Measurements from ENCODE around the gene GALNT18.

GALNT18 gene

GRCh38 chr11:11313426-11313825, 308.4 kb downstream of the GALNT18 start:
- no peak for DNase-seq (ENCODE audit: low read depth in 2 of 2)

DNA sequence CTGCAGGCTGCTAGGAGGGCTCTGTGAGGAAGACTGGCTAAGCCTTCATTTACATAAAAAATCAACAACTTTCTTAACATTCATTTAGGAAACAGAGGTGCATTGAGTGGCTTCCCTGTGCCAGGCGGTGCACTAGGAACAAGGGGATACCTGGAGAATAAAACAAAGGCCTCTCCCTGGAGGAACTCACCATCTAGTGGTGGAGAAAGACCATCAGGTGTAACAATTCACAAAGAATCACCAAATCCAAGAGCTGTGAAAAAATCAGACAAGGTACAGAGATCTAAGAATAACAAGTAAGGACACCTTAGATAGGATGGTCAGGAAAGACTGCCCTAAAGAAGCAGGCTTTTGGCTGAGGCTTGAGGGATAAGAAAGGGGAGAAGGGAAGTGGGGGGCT, 309.1 kb downstream of the GALNT18 start:
- DNase-seq (ENCODE audit: low read depth in 2 of 2): no peak

- DNase-seq (ENCODE audit: low read depth in 2 of 2): no peak
Observed at GRCh38 chr11:11311169-11311568, 310.6 kb downstream of the GALNT18 start.

GRCh38 chr11:11309906-11310305, 311.9 kb downstream of the GALNT18 start:
- DNase-seq (ENCODE audit: low read depth in 2 of 2): no peak

- DNase-seq (ENCODE audit: low read depth in 2 of 2): no peak
Observed at GRCh38 chr11:11308249-11308648, 313.6 kb downstream of the GALNT18 start.

DNA sequence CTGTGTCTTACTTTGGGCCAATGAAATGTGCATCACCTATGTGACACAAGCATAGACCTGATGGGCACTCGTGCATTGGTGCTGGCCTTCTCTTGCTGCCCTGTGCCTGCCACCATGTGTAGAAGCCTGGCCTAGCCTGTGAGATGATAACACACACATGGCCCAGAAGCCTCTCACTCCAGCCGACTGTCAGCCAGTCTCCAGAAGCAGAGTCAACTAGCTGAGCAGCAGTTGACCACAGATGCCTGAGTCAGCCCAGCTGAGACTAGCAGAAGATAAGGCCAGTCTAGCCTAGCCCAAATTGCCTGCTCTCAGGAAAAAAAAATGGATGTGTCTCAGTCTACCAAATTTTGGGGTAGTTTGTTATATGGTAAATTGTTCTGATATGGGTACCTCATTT, 314.9 kb downstream of the GALNT18 start:
- no peak for DNase-seq (ENCODE audit: low read depth in 2 of 2)

DNA sequence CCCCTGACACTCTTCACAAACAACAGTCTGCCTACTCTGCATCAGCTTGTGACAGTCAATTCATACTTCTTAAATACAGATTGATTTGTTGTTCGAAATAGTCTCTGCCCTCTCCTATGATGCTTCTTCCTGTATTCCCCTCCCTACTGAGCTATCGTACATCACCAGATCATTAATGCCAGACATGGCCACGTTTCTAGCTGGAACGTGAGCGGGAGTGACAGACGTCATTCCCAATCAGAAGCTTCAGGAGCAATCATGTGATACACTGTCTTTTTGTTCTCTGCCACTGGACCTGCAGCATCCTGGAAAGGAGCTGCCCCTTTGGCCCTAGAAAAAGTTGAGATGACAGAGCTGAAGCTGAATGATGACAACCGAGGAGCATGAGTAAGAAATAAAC, 317.3 kb downstream of the GALNT18 start:
- no peak for DNase-seq (ENCODE audit: low read depth in 2 of 2)

- DNase-seq (ENCODE audit: low read depth in 2 of 2): no peak
Observed at GRCh38 chr11:11302565-11302964, 319.2 kb downstream of the GALNT18 start.

- DNase-seq (ENCODE audit: low read depth in 2 of 2): no peak
Observed at GRCh38 chr11:11301212-11301611, 320.6 kb downstream of the GALNT18 start.

- DNase-seq (ENCODE audit: low read depth in 2 of 2): no peak
Observed at GRCh38 chr11:11297578-11297977, 324.2 kb downstream of the GALNT18 start.

- DNase-seq (ENCODE audit: low read depth in 2 of 2): no peak
Observed at GRCh38 chr11:11296434-11296833, 325.4 kb downstream of the GALNT18 start.

DNA sequence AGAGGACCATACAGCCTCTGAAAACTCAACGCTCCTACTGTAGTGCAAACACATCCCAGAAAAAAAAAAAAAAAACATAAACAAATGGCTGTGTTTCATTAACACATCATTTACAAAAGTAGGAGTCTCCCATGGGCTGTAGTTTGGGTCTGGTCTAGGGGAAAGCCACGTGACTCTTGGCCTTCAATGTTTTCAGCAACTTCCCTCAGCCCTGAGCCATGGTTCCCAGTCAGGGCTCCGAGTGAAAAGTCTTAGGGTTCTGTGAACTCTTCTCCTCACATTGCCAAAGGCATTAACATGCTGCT, 327.3 kb downstream of the GALNT18 start:
- no peak for DNase-seq (ENCODE audit: low read depth in 2 of 2)

DNA sequence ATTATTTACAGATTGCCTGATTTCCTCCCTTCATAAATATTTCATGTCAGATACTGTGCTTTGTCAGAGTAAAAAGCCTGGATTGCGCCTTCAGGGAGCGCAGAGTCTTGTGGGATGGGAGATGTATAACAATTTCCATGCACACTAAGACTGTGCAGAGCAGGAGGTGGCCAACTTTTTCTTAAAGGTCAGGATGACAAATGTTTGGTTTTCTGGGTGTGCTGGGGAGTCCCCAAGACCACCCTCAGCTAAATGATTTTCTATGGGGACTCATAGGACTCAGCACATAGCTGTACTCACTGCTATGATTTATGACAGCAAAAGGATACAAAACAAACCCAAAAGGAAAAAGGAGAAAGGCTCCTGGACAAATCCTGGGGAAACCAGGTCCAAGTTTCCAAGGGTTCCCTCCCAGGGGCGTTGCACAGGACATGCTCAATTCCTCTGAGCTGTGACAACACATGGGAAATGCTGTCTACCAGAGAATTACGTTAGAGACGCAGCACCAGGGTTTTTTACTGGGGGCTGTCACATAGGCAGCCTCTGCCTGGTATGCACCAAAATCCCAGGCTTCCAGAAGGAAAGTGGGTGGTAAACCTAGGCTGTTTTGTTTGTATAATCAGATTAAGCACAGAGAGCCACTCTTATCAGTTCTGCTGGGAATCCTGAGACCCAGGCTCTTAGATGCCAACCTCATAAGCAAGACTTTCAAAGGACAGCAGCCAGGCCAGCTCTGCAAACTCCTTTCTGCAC, 327.8 kb downstream of the GALNT18 start:
- no peak for DNase-seq (ENCODE audit: low read depth in 2 of 2)

DNA sequence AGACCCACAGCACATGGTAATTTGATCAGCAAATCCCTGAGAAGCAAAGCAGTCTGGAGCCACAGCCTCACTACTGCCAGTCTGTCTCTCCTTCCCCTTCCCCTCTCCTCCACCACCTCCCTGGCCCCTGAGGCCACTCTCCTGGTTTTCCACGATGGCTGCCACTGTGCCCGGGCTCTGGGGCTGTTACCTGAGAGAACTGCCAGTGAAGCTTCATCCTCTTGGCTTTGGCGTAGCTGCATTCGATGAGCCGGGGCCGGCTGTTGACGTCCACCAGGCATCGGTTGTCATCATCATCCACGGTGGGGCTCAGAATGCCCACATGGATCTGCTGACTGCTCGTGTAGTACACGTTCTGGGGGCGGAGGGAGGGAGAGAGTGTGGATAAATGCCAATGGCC, 329.0 kb downstream of the GALNT18 start:
- DNase-seq (ENCODE audit: low read depth in 2 of 2): no peak

- DNase-seq (ENCODE audit: low read depth in 2 of 2): no peak
Observed at GRCh38 chr11:11291041-11292015, 330.5 kb downstream of the GALNT18 start.

DNA sequence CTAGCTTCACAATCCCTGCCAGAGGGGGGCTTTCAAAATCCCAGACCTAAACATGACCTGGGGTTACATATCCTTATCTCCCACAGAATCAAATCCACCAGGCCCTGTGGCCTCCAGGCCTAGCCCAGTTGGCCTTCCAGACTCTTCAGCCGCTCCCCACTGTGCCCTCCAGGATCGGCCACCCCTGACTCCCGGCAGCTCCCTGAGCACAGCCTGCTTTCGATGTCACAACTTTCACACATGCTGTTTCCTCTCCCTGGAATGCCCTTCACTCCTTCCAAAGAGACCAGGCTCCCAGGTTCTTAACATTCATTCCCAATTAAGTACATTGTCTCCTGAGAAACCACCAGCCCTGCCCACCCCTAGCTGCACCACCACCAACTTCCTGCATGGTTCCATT, 331.5 kb downstream of the GALNT18 start:
- no peak for DNase-seq (ENCODE audit: low read depth in 2 of 2)

- DNase-seq (ENCODE audit: low read depth in 2 of 2): no peak
Observed at GRCh38 chr11:11289669-11290068, 332.1 kb downstream of the GALNT18 start.

DNA sequence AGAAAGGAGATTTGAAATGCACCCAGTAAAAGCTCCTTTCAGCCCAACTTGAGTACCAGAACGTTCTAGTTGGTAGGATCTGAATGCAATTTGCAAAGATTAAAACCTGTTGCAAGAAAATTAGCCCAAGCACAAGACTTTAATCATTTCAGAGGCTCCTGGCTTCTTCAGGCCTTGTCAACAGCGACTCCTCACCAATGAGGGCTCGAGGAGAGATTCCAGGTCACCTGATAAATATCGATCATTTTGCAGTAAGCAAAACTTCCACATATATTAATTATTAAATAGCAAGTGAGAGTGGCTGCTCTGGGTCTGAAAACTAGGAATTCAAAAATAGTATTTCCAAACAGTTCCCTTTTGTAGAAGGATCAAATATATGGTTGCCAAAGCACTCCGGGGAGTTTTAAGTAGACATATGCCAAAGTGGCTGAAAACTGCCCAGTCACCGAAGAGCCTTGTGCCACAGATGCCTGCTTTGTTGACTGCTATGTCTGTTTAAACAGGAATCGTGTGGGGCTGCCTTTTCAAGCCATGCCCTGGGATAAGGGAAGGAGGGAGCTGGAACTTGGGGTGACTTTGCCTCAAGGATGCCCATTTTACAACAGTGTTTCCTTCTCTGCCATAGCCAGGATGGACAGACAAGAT, 332.7 kb downstream of the GALNT18 start:
- no peak for DNase-seq (ENCODE audit: low read depth in 2 of 2)

DNA sequence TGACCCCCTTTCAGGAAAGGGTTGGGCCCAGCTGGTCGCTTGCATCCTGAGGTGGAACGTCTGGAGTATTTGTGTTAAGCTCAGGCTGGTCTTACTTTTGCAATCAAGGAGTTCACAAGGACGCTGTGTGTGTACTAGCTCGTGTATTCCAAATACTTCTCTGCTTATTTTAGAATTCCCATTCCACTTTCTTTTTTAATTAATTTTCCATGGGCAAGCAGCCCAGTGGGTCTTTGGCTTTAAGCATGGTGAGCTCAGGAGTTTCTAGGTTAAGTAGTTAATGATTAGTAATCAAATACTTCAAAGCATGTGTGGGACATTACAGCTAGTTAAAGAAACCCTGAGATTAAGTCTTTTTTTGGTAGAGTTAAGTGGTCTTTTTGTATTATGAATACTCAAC, 337.3 kb downstream of the GALNT18 start:
- DNase-seq (ENCODE audit: low read depth in 2 of 2): no peak

DNA sequence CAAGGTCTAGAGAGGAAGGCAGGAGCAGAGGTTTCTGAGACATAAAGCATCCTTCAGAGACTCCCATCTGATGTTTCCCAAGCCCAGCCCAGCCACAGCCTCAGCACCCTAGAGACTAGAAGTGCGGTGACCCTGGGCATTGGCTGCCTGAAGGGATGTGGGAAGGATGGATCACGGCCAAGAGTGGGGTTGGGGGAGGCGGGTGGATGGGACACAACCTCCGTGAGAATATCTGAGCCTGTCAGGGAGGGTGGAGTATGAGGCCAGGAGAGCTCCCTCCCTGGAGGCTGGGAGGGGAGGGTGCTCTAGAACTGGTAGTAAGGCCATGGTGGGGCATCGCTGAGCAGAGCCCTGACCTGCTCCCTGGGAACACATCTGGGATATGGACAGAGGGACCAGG, 340.2 kb downstream of the GALNT18 start:
- DNase-seq (ENCODE audit: low read depth in 2 of 2): no peak

DNA sequence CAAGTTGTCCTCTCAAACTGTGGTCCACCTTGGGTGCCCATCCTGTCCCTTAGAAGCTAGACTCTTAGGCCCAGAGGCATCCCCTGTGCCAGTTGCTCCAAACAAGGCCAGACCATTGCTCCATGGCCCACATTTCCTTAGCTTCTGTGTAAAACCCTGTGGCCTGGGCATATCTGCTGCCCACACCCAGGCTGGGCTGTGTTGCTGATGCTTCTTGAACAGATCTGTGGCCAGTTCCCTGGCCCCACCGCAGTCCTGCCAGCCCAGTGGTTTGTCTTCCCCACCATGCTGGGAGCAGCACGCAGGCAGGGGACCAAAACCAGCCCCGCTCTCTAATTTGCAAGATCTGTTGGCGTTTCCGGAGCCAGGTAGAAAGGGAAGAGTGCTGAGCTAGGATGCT, 341.0 kb downstream of the GALNT18 start:
- DNase-seq (ENCODE audit: low read depth in 2 of 2): no peak

- no peak for DNase-seq (ENCODE audit: low read depth in 2 of 2)
Observed at GRCh38 chr11:11279956-11280689, 341.7 kb downstream of the GALNT18 start.
